HG03066 (cell line): ENCODE measurements around the gene TMCC1.
"Not testable (repeated sequence)": the region's sequence is repeated elsewhere in the genome, so short reads cannot be mapped to it uniquely, and the experiment has no call there.

Experiments
- ATAC-seq: cut with Tn5 transposase; IDR thresholded peaks from one replicate; pipeline ENCODE4 v1.9.1; 2021; ENCODE audit warnings: low read depth; ENCODE audit not compliant: unreplicated experiment

TMCC1 gene

DNA sequence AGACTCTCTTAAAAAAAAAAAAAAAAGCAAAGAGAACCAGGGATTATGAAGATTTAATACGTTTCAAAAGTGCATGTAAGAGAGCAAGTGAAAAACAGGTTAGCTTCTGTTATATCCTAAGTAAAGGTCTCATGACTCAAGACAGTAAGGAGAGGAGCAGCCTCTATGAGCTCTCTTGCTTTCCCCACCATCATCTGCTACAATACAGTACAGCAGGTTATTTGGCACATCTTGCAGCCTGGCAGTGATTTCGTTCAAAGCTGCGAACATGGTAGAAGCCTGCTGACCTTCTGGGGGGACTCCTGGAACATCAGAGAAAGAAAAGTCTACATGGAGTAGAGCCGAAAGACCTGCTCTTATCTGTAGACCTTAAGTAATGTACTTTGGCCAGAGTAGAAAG is 157.9 kb downstream of the TMCC1 start:
- ATAC-seq: no peak

DNA sequence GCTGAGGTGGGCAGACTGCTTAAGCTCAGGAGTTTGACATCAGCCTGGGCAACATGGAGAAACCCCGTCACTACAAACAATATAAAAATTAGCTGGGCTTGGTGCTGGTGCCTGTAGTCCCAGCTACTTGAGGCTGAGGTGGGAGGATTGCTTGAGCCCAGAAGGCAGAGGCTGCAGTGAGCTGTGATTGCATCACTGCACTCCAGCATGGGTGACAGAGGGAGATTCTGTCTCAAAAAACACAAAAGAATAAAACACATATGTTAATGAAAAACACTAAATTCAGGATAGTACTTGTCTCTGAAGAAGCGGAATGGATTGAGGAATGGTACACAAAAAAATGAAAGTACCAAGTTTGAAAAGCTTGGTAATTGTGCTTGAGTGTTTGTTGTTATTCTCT is 159.1 kb downstream of the TMCC1 start:
- ATAC-seq: no peak

DNA sequence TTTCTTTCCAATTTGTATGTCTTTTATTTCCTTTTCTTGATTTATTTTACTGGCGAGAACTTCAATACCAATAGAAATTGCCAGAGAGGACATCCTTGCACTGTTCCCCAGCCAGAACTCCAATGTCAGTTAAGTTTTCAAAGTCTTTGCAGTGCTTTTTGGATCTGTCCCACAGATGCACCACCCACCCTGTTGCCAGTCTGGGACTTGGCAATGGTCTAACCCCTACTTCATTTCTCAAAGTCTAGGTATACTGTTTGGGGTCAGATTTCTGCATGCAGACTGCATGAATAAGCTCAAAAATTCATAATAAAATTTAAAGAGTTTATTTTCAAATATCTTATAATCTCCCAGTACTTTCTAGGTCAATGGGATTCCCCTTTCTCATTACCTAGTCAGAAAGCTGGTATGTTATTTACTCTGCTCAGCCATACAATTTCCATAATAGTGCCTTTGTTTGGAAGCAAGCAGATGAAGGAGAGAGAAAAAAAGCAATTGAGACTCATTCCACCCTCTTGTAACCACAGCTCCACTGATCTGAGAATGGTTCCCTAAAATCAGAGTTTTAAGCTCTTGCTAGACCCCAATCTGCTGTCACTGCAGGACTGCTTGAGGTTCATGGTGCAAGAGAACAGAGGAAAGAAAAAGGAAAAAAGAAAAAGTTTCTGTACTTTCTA is 161.2 kb downstream of the TMCC1 start:
- ATAC-seq: no peak

DNA sequence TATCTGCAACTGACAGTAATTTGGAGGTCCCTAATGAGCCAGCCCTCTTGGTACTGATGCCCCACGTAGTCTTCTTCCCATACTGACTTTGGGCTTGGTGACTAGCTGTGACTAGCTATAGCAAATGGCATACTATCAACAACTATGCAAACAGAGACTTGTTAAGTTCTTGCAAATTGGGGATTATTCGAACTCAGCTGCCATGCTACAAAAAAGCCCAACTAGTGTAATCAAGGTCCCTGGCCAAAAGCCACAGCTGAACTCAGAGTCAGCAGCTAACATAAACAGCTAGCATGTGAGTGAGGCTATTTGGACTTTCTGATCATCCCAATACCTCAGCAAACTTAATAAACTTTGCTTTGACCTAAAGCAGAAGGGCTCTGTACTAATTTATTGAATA is 165.8 kb downstream of the TMCC1 start:
- ATAC-seq: no peak

DNA sequence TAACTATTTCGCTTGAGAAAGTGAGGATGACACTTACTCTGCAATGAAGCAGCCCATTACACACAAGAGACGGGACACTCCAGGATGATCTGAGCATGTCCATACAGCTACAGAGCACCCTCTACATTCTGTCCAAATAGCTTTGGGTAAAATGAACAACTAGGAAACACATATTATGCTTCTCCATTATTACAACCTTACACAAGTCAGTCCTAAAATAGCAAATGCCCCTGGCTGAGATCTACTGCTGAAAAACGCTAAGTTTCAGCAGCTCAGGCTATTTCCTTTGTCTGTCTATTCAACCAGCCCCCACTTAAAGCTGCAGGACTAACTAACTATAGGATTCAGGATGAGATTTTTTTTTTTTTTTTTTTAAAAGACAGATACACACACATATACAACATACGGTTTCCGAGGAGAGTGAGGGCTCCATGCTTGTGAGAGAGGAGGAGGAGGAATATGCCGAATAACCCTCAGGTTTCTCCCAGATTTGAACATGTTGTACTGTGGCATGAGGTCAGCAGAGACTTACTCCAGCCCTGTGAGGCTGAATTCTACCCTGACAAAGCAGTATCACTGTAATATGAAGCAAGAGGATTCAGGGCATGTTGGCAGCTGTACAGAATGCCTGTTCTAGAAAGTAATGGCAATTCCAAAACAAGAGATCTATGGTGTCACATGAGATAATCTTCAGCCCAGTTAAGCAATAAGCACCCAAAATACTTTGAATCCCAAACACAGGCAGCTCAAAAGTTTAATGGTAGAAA is 169.8 kb downstream of the TMCC1 start:
- no peak for ATAC-seq

DNA sequence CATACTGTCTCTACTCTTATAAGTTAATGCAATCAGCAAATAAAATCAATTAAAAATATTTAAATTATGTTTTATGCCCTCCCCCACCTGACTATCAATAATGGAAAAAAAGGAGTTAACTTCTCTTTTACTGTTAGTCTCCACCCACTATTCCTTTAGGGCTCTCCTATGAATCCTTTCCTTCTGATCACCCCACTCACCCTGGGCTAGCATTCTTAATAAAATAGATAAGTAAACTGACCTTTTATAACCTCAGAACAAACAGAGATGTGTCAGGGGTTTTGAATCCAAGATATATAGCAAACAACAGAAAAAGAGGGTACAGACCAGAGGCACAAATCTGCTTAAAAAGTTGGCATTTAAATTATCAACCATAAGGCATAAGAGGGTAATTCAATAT is 171.0 kb downstream of the TMCC1 start:
- ATAC-seq: no peak

DNA sequence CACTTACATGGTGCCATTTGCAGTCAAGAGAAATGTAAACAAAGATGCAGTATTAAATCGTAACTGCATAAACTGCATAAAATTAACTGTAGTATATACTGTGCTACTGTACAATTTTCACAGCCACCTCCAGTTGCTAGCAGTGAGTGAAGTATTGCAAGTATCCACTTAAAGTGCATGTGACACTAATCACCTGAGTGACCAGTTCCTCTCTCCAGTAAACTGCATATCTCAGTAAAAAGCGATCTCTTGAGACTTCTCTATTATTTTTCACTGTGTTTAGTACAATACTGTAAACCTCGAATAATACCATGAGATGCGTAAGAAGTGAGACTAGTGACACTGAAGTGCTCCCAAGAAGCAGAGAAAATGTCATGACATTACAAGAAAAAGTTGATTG is 175.3 kb downstream of the TMCC1 start:
- no peak for ATAC-seq

DNA sequence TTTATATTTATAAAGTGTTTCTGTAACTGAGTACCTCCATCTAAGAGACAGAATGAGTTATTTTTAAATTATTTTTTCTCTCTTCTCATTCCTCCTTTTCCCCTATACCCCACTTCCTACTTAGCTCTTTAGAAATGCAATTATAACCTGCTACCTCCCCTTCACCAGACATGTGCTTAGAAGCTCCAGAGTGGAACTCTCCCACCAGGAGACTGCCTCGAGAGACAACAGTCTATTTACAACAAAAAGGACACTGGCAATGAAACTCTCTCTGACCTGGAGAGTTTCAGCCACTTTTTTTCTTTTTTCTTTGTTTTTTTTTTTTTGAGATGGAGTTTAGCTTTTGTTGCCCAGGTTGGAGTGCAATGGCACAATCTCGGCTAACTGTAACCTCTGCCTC is 177.7 kb downstream of the TMCC1 start:
- ATAC-seq: no peak

DNA sequence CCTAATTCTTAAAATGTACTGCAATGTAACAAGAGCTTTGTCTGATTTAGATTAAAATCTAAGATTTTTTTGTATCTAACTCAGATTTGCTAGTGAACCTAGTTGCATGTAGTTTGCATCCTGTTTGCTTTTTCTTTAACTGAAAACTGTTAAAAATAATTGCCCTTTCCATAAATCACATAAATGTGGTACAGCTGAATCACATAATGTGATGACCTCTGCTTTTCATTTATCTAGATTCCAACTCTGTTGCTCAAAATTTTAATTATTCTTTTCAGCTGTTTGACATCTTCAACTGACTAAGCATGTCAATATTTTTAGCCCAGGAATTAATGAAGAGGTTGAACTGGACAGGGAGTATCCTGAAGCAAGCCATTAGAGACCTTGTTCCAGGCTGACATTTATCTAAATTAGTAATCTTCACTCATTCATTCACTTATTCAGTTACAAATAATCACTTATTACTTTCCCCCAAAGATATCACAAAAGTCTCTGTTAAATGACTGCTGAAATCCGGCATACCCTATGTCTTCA is 185.1 kb downstream of the TMCC1 start:
- ATAC-seq: no peak

DNA sequence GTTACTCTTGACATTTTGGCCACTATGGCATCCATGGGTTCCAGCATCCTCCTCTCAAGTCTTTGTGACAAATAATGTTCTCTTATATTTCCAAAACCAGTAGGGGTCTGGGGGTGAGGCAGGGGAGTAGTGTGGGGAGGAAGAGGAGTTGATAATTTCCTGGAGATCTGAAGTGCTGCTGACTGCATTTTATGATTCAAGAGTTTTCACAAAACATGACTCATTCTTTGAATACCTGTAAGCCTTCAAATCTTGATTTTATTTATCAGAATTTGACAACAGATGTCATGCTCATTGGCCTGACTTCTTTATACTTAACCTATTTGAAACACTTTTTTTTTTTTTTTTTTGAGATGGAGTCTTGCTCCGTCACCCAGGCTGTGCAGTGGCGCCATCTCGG is 188.2 kb downstream of the TMCC1 start:
- ATAC-seq: no peak

DNA sequence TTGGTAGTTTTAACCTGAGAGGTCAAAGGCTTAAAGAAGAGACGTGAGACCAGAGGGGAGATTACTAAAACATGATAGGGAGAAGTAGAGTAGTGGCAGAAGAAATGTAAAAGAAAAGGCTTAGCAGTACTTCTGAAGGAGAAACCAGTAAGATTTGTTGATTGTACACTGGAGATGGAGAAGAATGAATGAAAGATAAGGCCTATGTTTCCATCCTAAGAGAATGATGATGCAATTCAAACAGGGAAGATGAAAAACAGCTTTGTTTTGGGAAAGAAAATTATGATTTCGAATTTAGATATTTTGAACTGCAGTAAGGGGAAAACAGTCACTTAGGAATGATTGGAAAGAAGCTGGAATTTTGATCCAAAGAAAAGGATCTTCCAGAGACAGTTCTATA is 189.6 kb downstream of the TMCC1 start:
- no peak for ATAC-seq

DNA sequence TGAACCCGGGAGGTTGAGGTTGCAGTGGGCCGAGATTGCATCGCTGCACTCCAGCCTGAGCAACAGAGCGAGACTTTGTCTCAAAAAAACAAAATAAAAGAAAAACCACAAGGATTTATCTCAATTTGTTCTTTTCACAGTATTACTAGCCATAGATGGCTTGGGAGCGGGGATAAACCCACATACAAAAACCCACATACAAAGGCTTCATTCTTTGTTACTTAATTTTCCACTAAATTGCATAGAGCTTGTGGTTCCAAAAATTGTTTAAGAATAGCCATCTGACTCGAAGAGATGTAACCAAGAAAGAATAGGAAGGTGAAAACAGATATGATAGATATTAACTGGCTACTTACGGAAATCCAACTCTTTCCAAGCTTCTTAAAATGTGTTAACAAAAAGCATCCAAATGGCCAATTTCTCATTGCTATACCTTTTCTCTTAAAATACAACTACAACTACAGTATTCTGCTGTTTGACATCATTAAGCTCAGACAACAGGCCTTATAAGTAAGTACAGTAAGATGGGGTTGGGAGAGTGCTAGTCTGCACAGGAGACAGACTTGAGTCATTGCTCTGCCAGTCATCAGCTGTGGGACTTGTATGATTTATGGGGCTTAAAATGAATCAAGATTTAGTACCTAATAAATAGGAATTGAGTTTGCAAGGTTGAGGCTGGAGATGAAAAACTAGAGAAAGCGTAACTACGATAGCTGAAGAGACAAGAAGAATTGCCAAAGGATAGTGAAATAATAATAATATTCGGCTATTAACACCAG is 190.4 kb downstream of the TMCC1 start:
- no peak for ATAC-seq

DNA sequence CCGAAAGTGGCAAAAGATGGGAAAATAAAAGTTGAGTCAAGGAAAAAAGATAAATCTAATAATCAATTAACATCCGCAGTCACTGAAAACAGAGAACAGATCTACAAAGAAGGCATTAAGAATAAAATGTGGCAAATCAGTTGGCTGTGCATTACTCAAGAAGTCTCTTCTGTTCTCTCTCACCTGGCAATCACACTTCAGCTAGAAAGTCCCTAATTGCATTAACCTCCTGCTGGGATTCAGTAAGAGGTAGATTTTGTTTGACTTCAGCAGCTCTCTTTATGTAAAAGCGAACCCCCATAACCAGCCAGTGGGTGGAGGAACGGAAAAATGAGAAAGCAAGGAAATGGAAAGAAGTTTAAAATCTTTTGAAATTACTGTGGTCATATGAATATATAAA is 192.3 kb downstream of the TMCC1 start:
- ATAC-seq: no peak

DNA sequence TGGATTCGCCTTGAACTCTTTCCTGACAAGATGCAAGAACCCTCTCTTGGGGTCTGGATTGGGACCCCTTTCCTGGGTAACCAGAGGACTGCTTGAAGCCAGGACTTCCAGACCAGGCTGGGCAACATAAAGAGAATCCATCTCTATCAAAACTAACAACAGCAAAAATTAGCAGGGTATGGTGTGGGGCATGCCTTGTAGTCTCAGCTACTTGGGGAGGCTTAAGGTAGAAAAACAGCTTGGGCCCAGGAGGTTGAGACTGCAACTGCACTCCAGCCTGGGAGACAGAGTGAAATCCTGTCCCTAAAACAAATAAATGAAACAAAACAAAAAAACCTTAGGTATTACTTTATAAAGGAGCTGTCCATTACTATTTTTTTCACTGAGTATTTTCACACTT is 193.9 kb downstream of the TMCC1 start:
- no peak for ATAC-seq

DNA sequence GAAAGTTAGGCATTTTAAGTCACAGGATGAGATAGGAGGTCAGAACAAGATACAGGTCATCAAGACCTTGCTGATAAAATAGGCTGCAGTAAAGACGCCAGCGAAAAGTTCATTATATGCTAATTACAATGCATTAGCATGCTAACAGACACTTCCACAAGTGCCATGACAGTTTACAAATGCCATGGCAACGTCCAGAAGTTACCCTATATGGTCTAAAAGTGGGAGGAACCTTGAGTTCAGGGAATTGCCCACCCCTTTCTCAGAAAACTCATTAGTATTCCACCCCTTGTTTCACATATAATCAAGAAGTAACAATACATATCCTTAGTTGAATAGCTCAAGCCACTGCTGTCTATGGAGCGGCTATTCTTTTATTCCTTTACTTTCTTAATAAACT is 194.3 kb downstream of the TMCC1 start:
- ATAC-seq: no peak

DNA sequence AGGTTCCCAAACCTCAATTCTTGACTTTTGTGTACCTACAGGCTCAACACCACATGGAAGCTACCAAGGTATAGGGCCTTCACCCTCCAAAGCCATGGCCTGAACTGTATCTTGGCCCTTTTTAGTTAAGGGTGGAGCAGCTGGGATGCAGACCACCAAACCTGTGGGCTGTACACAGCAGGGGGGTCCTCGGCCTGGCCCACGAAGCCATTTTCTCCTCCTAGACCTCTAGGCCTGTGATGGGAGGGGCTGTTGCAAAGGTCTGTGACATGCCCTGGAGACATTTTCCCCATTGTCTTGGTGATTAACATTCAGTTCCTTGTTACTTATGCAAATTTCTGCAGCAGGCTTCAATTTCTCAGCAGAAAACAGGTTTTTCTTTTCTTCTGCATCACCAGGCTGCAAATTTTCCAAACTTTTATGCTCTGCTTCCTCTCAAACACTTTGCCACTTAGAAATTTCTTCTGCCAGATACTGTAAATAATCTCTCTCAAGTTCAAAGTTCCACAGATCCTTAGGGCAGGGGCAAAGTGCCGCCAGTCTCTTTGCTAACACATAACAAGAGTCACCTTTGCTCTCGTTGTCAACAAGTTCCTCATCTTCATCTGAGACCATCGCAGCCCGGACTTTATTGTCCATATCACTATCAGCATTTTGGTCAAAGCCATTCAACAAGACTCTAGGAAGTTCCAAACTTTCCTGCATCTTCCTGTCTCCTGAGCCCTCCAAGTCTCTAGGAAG is 196.1 kb downstream of the TMCC1 start:
- no peak for ATAC-seq

DNA sequence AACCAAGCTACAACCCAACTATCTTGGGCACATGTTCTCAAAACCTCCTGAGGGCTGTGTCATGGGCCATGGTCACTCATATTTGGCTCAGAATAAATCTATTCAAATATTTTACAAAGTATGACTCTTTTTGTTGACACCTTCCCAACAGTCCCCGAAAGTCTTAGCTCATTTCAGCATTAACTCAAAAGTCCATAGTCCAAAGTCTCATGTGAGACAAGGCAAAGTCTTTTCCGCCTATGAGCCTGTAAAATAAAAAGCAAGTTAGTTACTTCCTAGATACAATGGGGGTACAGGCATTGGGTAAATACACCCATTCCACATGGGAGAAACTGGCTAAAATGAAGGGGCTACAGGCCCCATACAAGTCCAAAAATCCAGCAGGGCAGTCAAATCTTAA is 197.1 kb downstream of the TMCC1 start:
- ATAC-seq: not testable (repeated sequence)

DNA sequence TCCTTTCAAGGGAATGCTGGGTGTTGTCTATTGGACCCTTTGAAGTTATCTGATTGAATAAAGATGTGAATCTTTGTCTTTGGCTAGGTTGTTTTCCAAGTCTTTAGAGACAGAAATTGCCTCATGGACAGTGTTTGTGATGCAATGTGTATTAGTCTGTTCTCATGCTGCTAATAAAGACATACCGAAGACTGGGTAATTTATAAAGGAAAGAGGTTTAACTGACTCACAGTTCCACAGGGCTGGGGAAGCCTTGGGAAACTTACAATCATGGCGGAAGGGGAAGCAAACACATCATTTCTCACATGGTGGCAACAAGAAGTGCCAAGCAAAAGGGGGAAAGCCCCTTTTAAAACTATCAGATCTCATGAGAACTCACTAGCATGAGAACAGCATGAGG is 198.3 kb downstream of the TMCC1 start:
- ATAC-seq: no peak

DNA sequence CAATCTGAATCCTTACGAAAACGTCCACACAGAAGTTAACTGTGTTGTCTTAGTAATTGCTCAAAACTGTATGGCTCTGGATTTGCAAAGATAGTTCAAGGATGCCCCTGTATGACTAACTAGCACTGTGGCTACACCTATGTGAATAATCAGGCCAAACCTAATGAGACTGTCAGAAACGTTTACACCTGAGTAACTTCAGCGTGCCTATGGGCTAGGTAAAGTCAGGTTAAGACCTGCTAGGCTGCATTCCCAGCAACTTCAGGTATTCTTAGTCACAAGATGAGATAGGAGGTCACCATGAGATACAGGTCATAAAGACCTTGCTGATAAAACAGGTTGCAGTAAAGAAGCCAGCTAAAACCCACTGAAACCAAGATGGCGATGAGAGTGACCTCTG is 199.3 kb downstream of the TMCC1 start:
- ATAC-seq: no peak

DNA sequence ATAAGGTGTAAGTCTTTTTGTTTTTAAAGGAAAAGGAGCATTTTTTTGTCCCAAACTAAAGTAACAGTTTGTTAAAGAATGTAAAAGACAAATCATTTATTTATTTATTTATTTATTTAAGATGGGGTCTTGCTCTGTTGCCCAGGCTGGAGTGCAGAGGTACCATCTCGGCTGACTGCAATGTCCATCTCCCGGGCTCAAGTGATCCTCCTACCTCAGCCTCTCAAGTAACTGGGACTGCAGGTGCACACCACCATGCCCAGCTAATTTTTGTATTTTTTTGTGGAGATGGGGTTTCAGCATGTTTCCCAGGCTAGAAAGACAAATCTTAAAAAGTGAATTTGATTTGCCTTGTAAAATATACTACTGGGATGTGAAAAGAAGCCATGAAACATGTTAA is 200.8 kb downstream of the TMCC1 start:
- no peak for ATAC-seq

DNA sequence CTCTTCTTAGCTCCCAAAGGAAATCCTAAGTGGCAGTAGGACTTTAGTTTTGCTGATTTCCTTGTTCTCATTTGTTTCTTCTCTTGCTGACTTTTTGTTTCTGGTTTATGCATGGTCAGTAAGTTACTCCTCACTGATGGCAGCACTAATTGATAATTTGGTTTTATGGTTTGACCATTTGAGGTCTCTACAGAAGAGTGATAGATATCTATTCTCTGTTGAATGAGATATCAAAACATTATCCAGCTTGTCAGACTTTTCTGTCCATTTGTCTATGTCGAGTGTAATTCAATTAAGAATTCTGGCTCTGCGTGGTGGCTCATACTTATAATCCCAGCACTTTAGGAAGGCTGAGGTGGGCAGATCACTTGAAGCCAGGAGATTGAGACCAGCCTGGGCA is 202.5 kb downstream of the TMCC1 start:
- no peak for ATAC-seq
